HEK293 (cell line): ENCODE measurements around the gene GATAD2A.

ENCODE experiments used
- CTCF ChIP-seq: fragments of 450-650 bp; formaldehyde crosslinking; IDR thresholded peaks from 2 replicates; pipeline ENCODE4 v1.5.1; 2016; ENCODE audit warnings: missing biosample characterization, missing genetic modification characterization
- ZBTB10 ChIP-seq: fragments of 450-650 bp; formaldehyde crosslinking; IDR thresholded peaks from 2 replicates; pipeline ENCODE4 v1.5.1; 2016; ENCODE audit warnings: missing biosample characterization, missing genetic modification characterization
- ZNF112 ChIP-seq: fragments of 450-650 bp; formaldehyde crosslinking; IDR thresholded peaks from 2 replicates; pipeline ENCODE4 v1.5.0; 2017; ENCODE audit warnings: missing biosample characterization, missing genetic modification characterization
- ZNF280C ChIP-seq: fragments of 450-650 bp; formaldehyde crosslinking; IDR thresholded peaks from 2 replicates; pipeline ENCODE4 v1.5.1; 2016; ENCODE audit warnings: missing biosample characterization, missing genetic modification characterization
- ZNF626 ChIP-seq: fragments of 450-650 bp; sonication (Bioruptor Pico); formaldehyde crosslinking; IDR thresholded peaks from 2 replicates; pipeline ENCODE4 v1.5.1; 2018; ENCODE audit warnings: missing biosample characterization, missing genetic modification characterization, inconsistent platforms
- ZNF76 ChIP-seq: fragments of 450-650 bp; formaldehyde crosslinking; IDR thresholded peaks from 2 replicates; pipeline ENCODE4; 2016; ENCODE audit warnings: low read depth, missing biosample characterization, missing genetic modification characterization, borderline replicate concordance

GRCh38 chr19:19423322-19423721 lies 17.8 kb downstream of the GATAD2A start:
- TF ChIP-seq CTCF (tag by site-specific recombination) = no peak
- TF ChIP-seq ZBTB10 = no peak
- no peak for TF ChIP-seq ZNF280C (tag by site-specific recombination)
- no peak for TF ChIP-seq ZNF76 (tag by site-specific recombination)
- no peak for TF ChIP-seq ZNF112
- no peak for TF ChIP-seq ZNF626 (tag by site-specific recombination)
